Breast epithelium (tissue), 4 donors: Measurements from ENCODE around the gene INTS14. TPM values are rescaled to one million over a fixed set of nuclear protein-coding genes. Genes with fewer than 3 reads are reported as not detected.
A peak's percentile ranks its signal among the peaks of the same experiment; 100 is the strongest.

Source experiments
- DNase-seq, 2 donors: peaks; one replicate each; pipeline ENCODE4 v3.0.0-alpha.2; 2019; ENCODE audit warnings: low spot score in 2 of 2
- H3K27ac ChIP-seq, 2 donors: fragments of 200-600 bp; sonication (generic) in 1 of 2; one replicate each; pipeline ENCODE4 v1.5.1; 2016 to 2019; ENCODE audit warnings: mild to moderate bottlenecking in 1 of 2
- H3K27me3 ChIP-seq, 2 donors: fragments of 200-600 bp; sonication (generic) in 1 of 2; one replicate each; pipeline versions ENCODE4 v1.5.1 to v1.6.0; 2017 to 2019; ENCODE audit warnings: control low read depth in 1 of 2, mild to moderate bottlenecking in 1 of 2
- H3K36me3 ChIP-seq: fragments of 200-600 bp; one replicate; pipeline ENCODE4 v1.5.1; 2019
- H3K4me1 ChIP-seq, 2 donors: fragments of 200-600 bp; sonication (generic); one replicate each; pipeline ENCODE4 v1.5.1; 2016 to 2019; ENCODE audit warnings: control low read depth in 1 of 2
- H3K4me3 ChIP-seq, 3 donors: fragments of 200-600 bp; sonication (generic); 1 replicate in 2 of 3; 2 replicates in 1 of 3; pipeline ENCODE4 v1.5.1; 2016 to 2019; ENCODE audit warnings: mild to moderate bottlenecking in 3 of 3, moderate library complexity in 2 of 3
- H3K9me3 ChIP-seq, 2 donors: fragments of 200-600 bp; sonication (generic) in 1 of 2; one replicate each; pipeline ENCODE4 v1.5.1; 2016 to 2019; ENCODE audit warnings: control low read depth in 1 of 2
- POLR2A ChIP-seq: fragments of 450-650 bp; IDR thresholded peaks from one replicate; pipeline ENCODE4 v1.6.1; 2016; ENCODE audit warnings: antibody characterized with exemption, mild to moderate bottlenecking, moderate library complexity
- POLR2AphosphoS5 ChIP-seq, 3 donors: sonication (generic); formaldehyde crosslinking; IDR thresholded peaks; one replicate each; pipeline ENCODE4 v1.6.1; 2017; ENCODE audit warnings: antibody characterized with exemption in 3 of 3
- intact Hi-C: fragments of 100-400 bp; cut with DNase I; formaldehyde crosslinking; loops from one replicate; pipeline ENCODE4 v1.15.1; 2023; ENCODE audit warnings: low total_unique reads
- total RNA-seq, 3 donors: library from RNA; depleted of rRNA; stranded (reverse); fragments of >200 nt; gene quantifications; one replicate each; pipeline ENCODE4 v1.1.0, GENCODE V29; 2016
- TF ChIP-seq, protein P1 (sequence below), 3 donors: fragments of 450-650 bp; IDR thresholded peaks; one replicate each; pipeline ENCODE4 v1.5.1; 2016 to 2017; ENCODE audit warnings: antibody characterized with exemption in 3 of 3, mild to moderate bottlenecking in 3 of 3, moderate library complexity in 3 of 3

Gene INTS14
- total RNA-seq, 3 donors from 2014 or later = 34.6 to 54.3 (median 37.7) TPM

GRCh38 chr15:65540314-65540713, 70.6 kb downstream of the INTS14 start:
- TF ChIP-seq, protein P1, sequence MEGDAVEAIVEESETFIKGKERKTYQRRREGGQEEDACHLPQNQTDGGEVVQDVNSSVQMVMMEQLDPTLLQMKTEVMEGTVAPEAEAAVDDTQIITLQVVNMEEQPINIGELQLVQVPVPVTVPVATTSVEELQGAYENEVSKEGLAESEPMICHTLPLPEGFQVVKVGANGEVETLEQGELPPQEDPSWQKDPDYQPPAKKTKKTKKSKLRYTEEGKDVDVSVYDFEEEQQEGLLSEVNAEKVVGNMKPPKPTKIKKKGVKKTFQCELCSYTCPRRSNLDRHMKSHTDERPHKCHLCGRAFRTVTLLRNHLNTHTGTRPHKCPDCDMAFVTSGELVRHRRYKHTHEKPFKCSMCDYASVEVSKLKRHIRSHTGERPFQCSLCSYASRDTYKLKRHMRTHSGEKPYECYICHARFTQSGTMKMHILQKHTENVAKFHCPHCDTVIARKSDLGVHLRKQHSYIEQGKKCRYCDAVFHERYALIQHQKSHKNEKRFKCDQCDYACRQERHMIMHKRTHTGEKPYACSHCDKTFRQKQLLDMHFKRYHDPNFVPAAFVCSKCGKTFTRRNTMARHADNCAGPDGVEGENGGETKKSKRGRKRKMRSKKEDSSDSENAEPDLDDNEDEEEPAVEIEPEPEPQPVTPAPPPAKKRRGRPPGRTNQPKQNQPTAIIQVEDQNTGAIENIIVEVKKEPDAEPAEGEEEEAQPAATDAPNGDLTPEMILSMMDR (IDR thresholded peaks at IDR 0.05) = no peak
- TF ChIP-seq POLR2A (no peak), POLR2AphosphoS5 (IDR thresholded peaks at IDR 0.05) (no peak)
- no peak overlapping the region for H3K4me3 ChIP-seq
- intact Hi-C loops = no loop called here

GRCh38 chr15:65535192-65535591, 75.7 kb downstream of the INTS14 start:
- Histone ChIP-seq H3K27ac (no peak overlapping the region), H3K4me1 (no peaks in the 10 kb centered on the region), H3K9me3 (no peaks in the 10 kb centered on the region), H3K4me3 (no peak overlapping the region), H3K27me3 (no peaks in the 10 kb centered on the region), H3K36me3 (no peaks in the 10 kb centered on the region)
- DNase-seq = no peak
- TF ChIP-seq, protein P1 (IDR thresholded peaks at IDR 0.05) = no peak
- no peak for TF ChIP-seq POLR2AphosphoS5 (IDR thresholded peaks at IDR 0.05)
- intact Hi-C loops = no loop called here

More at GRCh38 chr15:65540314-65540713, 70.6 kb downstream of the INTS14 start:
- Histone ChIP-seq H3K4me1 (no peaks in the 10 kb centered on the region), H3K9me3 (no peaks in the 10 kb centered on the region), H3K27me3 (no peaks in the 10 kb centered on the region), H3K27ac (no peak overlapping the region), H3K36me3 (no peaks in the 10 kb centered on the region)
- no peak for DNase-seq

DNA sequence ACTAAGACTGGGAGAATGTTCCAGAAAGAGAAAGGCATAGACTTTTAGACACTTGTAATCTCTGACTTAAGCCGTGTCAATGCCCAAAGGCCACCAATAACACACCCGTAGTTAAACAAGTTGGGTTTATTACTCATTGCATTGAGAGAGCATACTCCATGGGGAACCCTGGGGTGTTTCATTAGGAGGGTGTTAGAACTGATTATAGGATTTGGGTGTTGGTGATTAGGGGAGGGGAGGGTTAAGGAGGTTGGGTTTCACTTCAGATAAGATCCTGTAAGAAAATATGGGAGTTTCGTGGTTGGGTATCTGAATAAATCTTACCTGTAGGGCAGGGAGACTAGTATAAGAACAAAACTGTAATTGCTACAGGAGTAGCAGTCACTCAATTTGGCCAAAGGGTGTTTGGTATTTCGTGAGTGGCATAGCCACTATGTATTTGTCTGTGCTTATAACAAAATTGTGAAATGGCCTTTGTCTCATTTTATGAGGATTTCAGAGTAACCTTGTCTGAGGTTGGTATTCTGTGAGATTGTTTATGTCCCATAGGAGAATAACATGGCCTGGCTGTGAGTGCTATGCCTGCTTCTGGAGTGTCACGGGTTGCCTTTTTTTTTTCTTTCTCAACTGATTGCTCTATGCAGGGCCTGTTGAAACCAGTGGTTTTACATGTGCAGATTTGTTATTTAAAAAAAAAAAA, 77.7 kb downstream of the INTS14 start:
- no peaks in the 10 kb centered on the region for H3K4me1 ChIP-seq
- intact Hi-C loops = no loop called here
- no peaks in the 10 kb centered on the region for H3K27me3 ChIP-seq
- no peak overlapping the region for H3K4me3 ChIP-seq
- no peaks in the 10 kb centered on the region for H3K36me3 ChIP-seq
- H3K9me3 ChIP-seq = no peaks in the 10 kb centered on the region
- TF ChIP-seq, protein P1 (IDR thresholded peaks at IDR 0.05) = no peak
- TF ChIP-seq POLR2A = no peak
- DNase-seq = no peak
- H3K27ac ChIP-seq = peak overlapping the region; percentile 1 to 31

DNA sequence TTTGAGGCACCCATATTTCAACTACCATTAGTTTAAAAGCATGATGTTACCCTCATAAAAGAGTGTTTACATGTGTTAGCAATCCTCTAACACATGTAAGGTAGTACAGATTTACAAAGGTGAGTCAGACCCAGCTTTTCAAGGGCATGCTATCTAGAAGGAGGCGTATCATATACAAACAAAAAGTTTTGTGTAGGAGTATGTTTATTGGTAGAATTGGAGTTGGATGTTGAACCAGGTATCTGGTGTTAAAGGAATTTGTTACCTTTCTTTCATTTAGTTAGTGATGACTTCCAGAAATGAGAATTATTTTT, 78.2 kb downstream of the INTS14 start:
- Histone ChIP-seq H3K4me3 (no peak overlapping the region), H3K27ac (peak overlapping the region; percentile 1 to 31), H3K9me3 (no peaks in the 10 kb centered on the region), H3K36me3 (no peaks in the 10 kb centered on the region), H3K27me3 (no peaks in the 10 kb centered on the region), H3K4me1 (no peaks in the 10 kb centered on the region)
- TF ChIP-seq POLR2A (no peak), POLR2AphosphoS5 (IDR thresholded peaks at IDR 0.05) (no peak)
- TF ChIP-seq, protein P1 (IDR thresholded peaks at IDR 0.05) = no peak
- intact Hi-C loops = no loop called here
- no peak for DNase-seq

DNA sequence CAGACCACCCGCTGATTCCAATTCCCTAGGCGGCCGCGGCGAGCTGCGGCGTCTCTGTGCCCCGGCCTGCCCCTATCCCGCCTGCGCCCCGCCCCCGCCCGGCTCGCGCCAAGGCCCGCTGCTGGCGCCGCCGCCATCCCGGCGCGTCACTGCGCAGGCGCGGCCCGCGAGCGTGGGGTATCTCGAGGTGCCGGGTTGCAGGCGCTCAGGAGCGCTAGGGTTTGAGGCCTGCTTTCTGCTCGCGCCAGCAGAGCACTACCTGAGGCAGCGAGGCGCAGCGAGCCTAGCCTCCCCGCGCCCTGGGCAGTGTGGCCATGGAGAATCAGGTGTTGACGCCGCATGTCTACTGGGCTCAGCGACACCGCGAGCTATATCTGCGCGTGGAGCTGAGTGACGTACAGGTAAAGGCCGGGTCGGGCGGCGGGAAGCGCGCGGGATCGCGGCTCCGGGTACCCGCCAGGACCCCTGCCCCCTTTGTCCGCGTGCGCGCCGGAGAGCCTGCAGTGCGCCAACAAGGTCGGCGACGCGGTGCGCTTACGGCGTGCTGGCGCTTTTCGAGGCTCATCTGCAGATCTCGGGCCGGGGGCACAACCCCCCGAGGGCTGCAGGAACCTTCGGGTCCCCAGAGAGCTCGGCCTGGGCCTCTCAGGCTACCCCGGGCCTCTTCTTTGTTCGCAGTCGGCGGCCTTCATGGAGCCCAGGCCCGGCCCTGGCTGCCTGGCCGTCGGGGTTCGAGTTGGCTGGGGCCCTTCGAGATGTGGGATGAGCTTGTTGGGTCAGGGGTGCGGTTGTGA, 80.4 kb downstream of the INTS14 start, which contains the start of gene HACD3:
TSS of gene HACD3 (plus strand) at position 146 of the 794 bp plus-strand sequence. CDS start at position 315, 169 bp downstream.
- DNase-seq = peak; percentile 73 to 79
- Histone ChIP-seq H3K36me3 (no peaks in the 10 kb centered on the region), H3K4me3 (peak within 1 kb of the TSS; percentile 72 to 86 (median 85)), H3K4me1 (no peaks in the 10 kb centered on the region), H3K27ac (peak within 1 kb of the TSS; percentile 74 to 79), H3K27me3 (no peaks in the 10 kb centered on the region), H3K9me3 (no peaks in the 10 kb centered on the region)
- TF ChIP-seq POLR2A (no peak), POLR2AphosphoS5 (IDR thresholded peaks at IDR 0.05) (peak in 2 of 3 donors; percentile 40 to 73)
- intact Hi-C loops = no loop called here
